Omental fat pad (tissue), 4 donors: Measurements from ENCODE around the gene FGG. TPM values are rescaled to one million over a fixed set of nuclear protein-coding genes. Genes with fewer than 3 reads are reported as not detected.

ENCODE experiments used
- ATAC-seq: fragments of 150-250 bp; one replicate; pipeline ENCODE4 v1.9.1; 2016; ENCODE audit warnings: mild to moderate bottlenecking, moderate library complexity; ENCODE audit not compliant: low FRiP score
- DNase-seq: peaks from one replicate; pipeline ENCODE4 v3.0.0-alpha.2; 2019; ENCODE audit warnings: low spot score
- CTCF ChIP-seq, 3 donors: fragments of 450-650 bp; IDR thresholded peaks; one replicate each; pipeline ENCODE4 v1.5.1; 2016 to 2017; ENCODE audit warnings: antibody characterized with exemption in 3 of 3, mild to moderate bottlenecking in 3 of 3, moderate library complexity in 2 of 3
- total RNA-seq, 4 donors: library from RNA; depleted of rRNA; stranded (reverse); fragments of >200 nt; gene quantifications; one replicate each; pipeline ENCODE4 v1.1.0, GENCODE V29; 2016

FGG gene
- total RNA-seq, 4 donors from 2014 or later: 0.31 TPM; not detected in 3

- ATAC-seq (no peak), DNase-seq (no peak)
- no peak for TF ChIP-seq CTCF (IDR thresholded peaks at IDR 0.05)
Observed at GRCh38 chr4:154614306-154614705, 1.9 kb upstream of the FGG start.

- DNase-seq (no peak), ATAC-seq (no peak)
- no peak for TF ChIP-seq CTCF (IDR thresholded peaks at IDR 0.05)
Observed at GRCh38 chr4:154611833-154612232, 623 bp downstream of the FGG start.

GRCh38 chr4:154610582-154610981, 1.9 kb downstream of the FGG start:
- DNase-seq (no peak), ATAC-seq (no peak)
- no peak for TF ChIP-seq CTCF (IDR thresholded peaks at IDR 0.05)

- ATAC-seq (no peak), DNase-seq (no peak)
- TF ChIP-seq CTCF (IDR thresholded peaks at IDR 0.05): no peak
Observed at GRCh38 chr4:154609532-154609931, 2.9 kb downstream of the FGG start.

GRCh38 chr4:154608361-154609252, 3.8 kb downstream of the FGG start:
- no peak for TF ChIP-seq CTCF (IDR thresholded peaks at IDR 0.05)
- ATAC-seq (no peak), DNase-seq (no peak)

GRCh38 chr4:154606728-154607723, 5.4 kb downstream of the FGG start:
- no peak for TF ChIP-seq CTCF (IDR thresholded peaks at IDR 0.05)
- no peak for DNase-seq
- ATAC-seq: no peak
